Upper lobe of right lung (tissue), 1 donor: Measurements from ENCODE around the gene CNTN4. TPM values are rescaled to one million over a fixed set of nuclear protein-coding genes. Genes with fewer than 3 reads are reported as not detected.
A peak's percentile ranks its signal among the peaks of the same experiment; 100 is the strongest.

Experiments
- ATAC-seq: fragments of 200-7000 bp; cut with Tn5 transposase; one replicate; pipeline ENCODE4 v1.9.1; 2020; ENCODE audit warnings: mild to moderate bottlenecking, moderate library complexity
- DNase-seq: peaks from one replicate; pipeline ENCODE4 v3.0.0-alpha.2; 2020
- H3K27ac ChIP-seq: fragments of 200-600 bp; one replicate; pipeline ENCODE4 v1.8.0; 2022
- H3K27me3 ChIP-seq: fragments of 200-600 bp; one replicate; pipeline ENCODE4 v1.8.0; 2022; ENCODE audit warnings: mild to moderate bottlenecking
- H3K36me3 ChIP-seq: fragments of 200-600 bp; one replicate; pipeline ENCODE4 v1.8.0; 2022
- H3K4me1 ChIP-seq: fragments of 200-600 bp; one replicate; pipeline ENCODE4 v1.8.0; 2022
- H3K4me3 ChIP-seq: fragments of 200-600 bp; one replicate; pipeline ENCODE4 v1.8.0; 2022; ENCODE audit warnings: mild to moderate bottlenecking
- H3K9me3 ChIP-seq: fragments of 200-600 bp; one replicate; pipeline ENCODE4 v1.8.0; 2022
- CTCF ChIP-seq: fragments of 200-600 bp; IDR thresholded peaks from one replicate; pipeline ENCODE4 v1.8.0; 2022; ENCODE audit warnings: antibody characterized with exemption
- intact Hi-C: fragments of 100-400 bp; cut with DNase I; formaldehyde crosslinking; loops from one replicate; pipeline ENCODE4 v1.11.0; 2022
- total RNA-seq: library from RNA; stranded (reverse); fragmentation: NEBNext Ultra II Directional; extraction: Animal tissue kit (Norgen Biotek cat#: 25700); gene quantifications from one replicate; pipeline ENCODE4 v1.2.1, GENCODE V29; 2021
- donor health status: DM: no; HTN: yes; CAD: no; lungs with severe emphysema.

The CNTN4 gene
- total RNA-seq, 1 donor from 2014 or later: 11.3 TPM

GRCh38 chr3:2921452-2921851 is 822.8 kb downstream of the CNTN4 start:
- no peak overlapping the region for H3K27ac ChIP-seq
- no peak overlapping the region for H3K4me3 ChIP-seq
- intact Hi-C loops: no loop called here
- DNase-seq: no peak
- H3K9me3 ChIP-seq: no peaks in the 10 kb centered on the region
- ATAC-seq: no peak
- H3K27me3 ChIP-seq: no peaks in the 10 kb centered on the region
- no peak for TF ChIP-seq CTCF
- no peaks in the 10 kb centered on the region for H3K36me3 ChIP-seq
- no peaks in the 10 kb centered on the region for H3K4me1 ChIP-seq

- no peak overlapping the region for H3K27ac ChIP-seq
- no peaks in the 10 kb centered on the region for H3K36me3 ChIP-seq
- no peaks in the 10 kb centered on the region for H3K9me3 ChIP-seq
- peak; percentile 54 for TF ChIP-seq CTCF
- ATAC-seq: peak; percentile 54
- no peaks in the 10 kb centered on the region for H3K27me3 ChIP-seq
- H3K4me3 ChIP-seq: no peak overlapping the region
- intact Hi-C loops: no loop called here
- no peaks in the 10 kb centered on the region for H3K4me1 ChIP-seq
- no peak for DNase-seq
Observed at GRCh38 chr3:2921903-2922302, 823.2 kb downstream of the CNTN4 start.

GRCh38 chr3:2923390-2923789 is 824.7 kb downstream of the CNTN4 start:
- Histone ChIP-seq H3K4me3 (no peak overlapping the region), H3K27me3 (no peaks in the 10 kb centered on the region), H3K9me3 (no peaks in the 10 kb centered on the region), H3K36me3 (no peaks in the 10 kb centered on the region), H3K4me1 (no peaks in the 10 kb centered on the region), H3K27ac (no peak overlapping the region)
- intact Hi-C loops: no loop called here
- DNase-seq (no peak), ATAC-seq (peak; percentile 81)
- TF ChIP-seq CTCF: no peak

GRCh38 chr3:2927259-2927658 is 828.6 kb downstream of the CNTN4 start:
- ATAC-seq (no peak), DNase-seq (no peak)
- no peaks in the 10 kb centered on the region for H3K27me3 ChIP-seq
- no peaks in the 10 kb centered on the region for H3K36me3 ChIP-seq
- H3K9me3 ChIP-seq: no peaks in the 10 kb centered on the region
- no peaks in the 10 kb centered on the region for H3K4me1 ChIP-seq
- TF ChIP-seq CTCF: no peak
- no peak overlapping the region for H3K4me3 ChIP-seq
- intact Hi-C loops: no loop called here
- no peak overlapping the region for H3K27ac ChIP-seq

- intact Hi-C loops: no loop called here
- ATAC-seq (no peak), DNase-seq (no peak)
- Histone ChIP-seq H3K27me3 (no peaks in the 10 kb centered on the region), H3K27ac (no peak overlapping the region), H3K36me3 (no peaks in the 10 kb centered on the region), H3K4me1 (no peaks in the 10 kb centered on the region), H3K4me3 (no peak overlapping the region), H3K9me3 (no peaks in the 10 kb centered on the region)
- no peak for TF ChIP-seq CTCF
Observed at GRCh38 chr3:2929574-2929973, 830.9 kb downstream of the CNTN4 start.

GRCh38 chr3:2931265-2931664 is 832.6 kb downstream of the CNTN4 start:
- Histone ChIP-seq H3K4me1 (no peaks in the 10 kb centered on the region), H3K27ac (no peak overlapping the region), H3K9me3 (no peaks in the 10 kb centered on the region), H3K27me3 (no peaks in the 10 kb centered on the region), H3K4me3 (no peak overlapping the region), H3K36me3 (no peaks in the 10 kb centered on the region)
- intact Hi-C loops: no loop called here
- TF ChIP-seq CTCF: no peak
- ATAC-seq: no peak
- no peak for DNase-seq
